A549 (cell line): ENCODE measurements around the gene ANTXR1. TPM values are rescaled to one million over a fixed set of nuclear protein-coding genes. Genes with fewer than 3 reads are reported as not detected.
A peak's percentile ranks its signal among the peaks of the same experiment; 100 is the strongest.

Experiments
- ATAC-seq, 2 experiments: fragments of 200-7000 bp in 1 of 2; fragments of >200 bp in 1 of 2; cut with Nextera tagmentation in 1 of 2; cut with Tn5 transposase in 1 of 2; 3 replicates each; pipeline versions ENCODE4 v1.8.0 to v1.9.1; 2018 to 2020; ENCODE audit warnings: mild to moderate bottlenecking in 1 of 2, moderate library complexity in 1 of 2
- CTCF ChIA-PET: fragments of 300-600 bp; sonication (Branson Sonifier 250); formaldehyde crosslinking; extraction: SDS; loops from one replicate; lab custom pipeline; 2021; ENCODE audit warnings: antibody characterized with exemption, inconsistent platforms; lab: Yijun Ruan, JAX
- POLR2A ChIA-PET: fragments of 350-600 bp; formaldehyde crosslinking; extraction: SDS; loops from one replicate; lab custom pipeline; 2021; ENCODE audit warnings: antibody characterized with exemption, inconsistent platforms; lab: Yijun Ruan, JAX
- DNase-seq, 2 experiments: peaks; one replicate each; pipeline versions ENCODE4 v3.0.0 to v3.0.0-alpha.2; 2011 to 2016; ENCODE audit warnings: low read depth in 1 of 2, low spot score in 1 of 2
- FAIRE-seq: peaks from 2 replicates; lab custom pipeline; 2011; peaks lifted over from hg19 to GRCh38; lab: Jason Lieb, UNC
- H3K27ac ChIP-seq, 2 experiments: fragments of >200 bp; sonication (Bioruptor Twin); formaldehyde crosslinking; 3 replicates each; pipeline ENCODE4 v1.5.1; 2016 to 2017
- H3K4me1 ChIP-seq: fragments of >200 bp; sonication (Bioruptor Twin); formaldehyde crosslinking; 3 replicates; pipeline ENCODE4 v1.6.1; 2016
- H3K4me2 ChIP-seq: fragments of >200 bp; sonication (Bioruptor Twin); formaldehyde crosslinking; 3 replicates; pipeline ENCODE4 v1.6.1; 2016
- H3K4me3 ChIP-seq: fragments of >200 bp; sonication (Bioruptor Twin); formaldehyde crosslinking; 3 replicates; pipeline ENCODE4 v1.5.1; 2016
- H3K9me3 ChIP-seq: fragments of >200 bp; sonication (Bioruptor Twin); formaldehyde crosslinking; 3 replicates; pipeline ENCODE4 v1.6.1; 2016
- CBX8 ChIP-seq: fragments of 200-600 bp; sonication (generic); IDR thresholded peaks from 2 replicates; pipeline ENCODE4 v1.6.1; 2016
- CHD4 ChIP-seq: fragments of 200-600 bp; sonication (generic); IDR thresholded peaks from 2 replicates; pipeline ENCODE4 v1.6.1; 2016; ENCODE audit warnings: antibody characterized with exemption, mild to moderate bottlenecking, borderline replicate concordance
- EHMT2 ChIP-seq: fragments of 200-600 bp; sonication (generic); IDR thresholded peaks from 2 replicates; pipeline ENCODE4 v1.6.1; 2016; ENCODE audit warnings: antibody characterized with exemption, low read depth, mild to moderate bottlenecking, moderate library complexity
- EP300 ChIP-seq, 2 experiments: fragments of >200 bp; sonication (Bioruptor Twin); formaldehyde crosslinking; IDR thresholded peaks; 2 replicates in 1 of 2; 3 replicates in 1 of 2; pipeline ENCODE4 v1.6.1; 2016 to 2017
- ESRRA ChIP-seq: fragments of 150-350 bp; IDR thresholded peaks from 2 replicates; pipeline ENCODE4 v1.6.1; 2014; ENCODE audit warnings: mild to moderate bottlenecking, low read length, borderline replicate concordance
- GATA3 ChIP-seq: IDR thresholded peaks from 2 replicates; pipeline ENCODE4 v1.6.1; 2012; ENCODE audit warnings: borderline replicate concordance
- HDAC2 ChIP-seq: fragments of 200-600 bp; sonication (generic); IDR thresholded peaks from 2 replicates; pipeline ENCODE4 v1.6.1; 2016
- HOXA7 ChIP-seq: fragments of 250-450 bp; sonication (Bioruptor Pico); IDR thresholded peaks from 2 replicates; pipeline ENCODE4 v1.5.0; 2020; ENCODE audit warnings: mild to moderate bottlenecking, moderate library complexity
- KDM1A ChIP-seq: fragments of 200-600 bp; sonication (generic); IDR thresholded peaks from 2 replicates; pipeline ENCODE4 v1.6.1; 2016; ENCODE audit warnings: low read depth, mild to moderate bottlenecking
- MAZ ChIP-seq: fragments of 150-350 bp; IDR thresholded peaks from 2 replicates; pipeline ENCODE4 v1.6.1; 2014; ENCODE audit warnings: antibody characterized with exemption, low read depth, low read length, borderline replicate concordance
- NFE2L2 ChIP-seq: fragments of 150-350 bp; conservative IDR thresholded peaks from 2 replicates; pipeline ENCODE4 v1.6.1; 2014; ENCODE audit warnings: low read length
- RFX5 ChIP-seq: fragments of 450-650 bp; IDR thresholded peaks from 2 replicates; pipeline ENCODE4 v1.7.1; 2014; ENCODE audit warnings: antibody characterized with exemption, mild to moderate bottlenecking, moderate library complexity
- SMC3 ChIP-seq: fragments of >200 bp; sonication (Bioruptor Twin); formaldehyde crosslinking; IDR thresholded peaks from 3 replicates; pipeline ENCODE4 v1.6.1; 2018; ENCODE audit warnings: inconsistent platforms
- TFCP2L1 ChIP-seq: fragments of 250-450 bp; sonication (Bioruptor Pico); IDR thresholded peaks from 2 replicates; pipeline ENCODE4 v1.5.0; 2021; ENCODE audit warnings: mild to moderate bottlenecking
- ZFP36 ChIP-seq: fragments of 450-650 bp; IDR thresholded peaks from 2 replicates; pipeline ENCODE4 v1.6.1; 2014; ENCODE audit warnings: borderline replicate concordance; ENCODE audit not compliant: partially characterized antibody
- ZNF302 ChIP-seq: fragments of 250-450 bp; sonication (Bioruptor Pico); IDR thresholded peaks from 2 replicates; pipeline ENCODE4 v1.9.0; 2021; ENCODE audit warnings: inconsistent platforms, mild to moderate bottlenecking, moderate library complexity
- ZSCAN20 ChIP-seq: fragments of 250-450 bp; sonication (Bioruptor Pico); IDR thresholded peaks from 2 replicates; pipeline ENCODE4 v1.8.0; 2022; ENCODE audit warnings: mild to moderate bottlenecking, moderate library complexity
- WGBS: methylation state at CpG from one replicate; pipeline ENCODE4 v1.1.6; 2017; ENCODE audit errors: missing lambda C conversion rate; 5-methylcytosine and 5-hydroxymethylcytosine counted together
- polyA plus RNA-seq, 4 experiments: library from polyadenylated mRNA; depleted of rRNA in 3 of 4; stranded (reverse); fragments of >200 nt; fragmentation: RNase III in 1 of 4; extraction: RNeasy Plus Mini Kit Qiagen cat#74134 plus additional on column Dnase treatment in 1 of 4; gene quantifications; 2 replicates in 3 of 4; 3 replicates in 1 of 4; pipeline ENCODE4 v1.2.3, GENCODE V29; 2011 to 2017
- TF ChIP-seq, protein P1 (sequence below): IDR thresholded peaks from 2 replicates; pipeline ENCODE4 v1.6.1; 2012
- TF ChIP-seq, protein P2 (sequence below): fragments of 250-450 bp; sonication (Bioruptor Pico); IDR thresholded peaks from 2 replicates; pipeline ENCODE4 v1.5.0; 2020; ENCODE audit warnings: low read depth, mild to moderate bottlenecking, moderate library complexity
- TF ChIP-seq, protein P3 (sequence below): fragments of >200 bp; sonication (Bioruptor Twin); formaldehyde crosslinking; IDR thresholded peaks from 2 replicates; pipeline ENCODE4 v1.6.1; 2016
- TF ChIP-seq, protein P4 (sequence below): IDR thresholded peaks from 2 replicates; pipeline ENCODE4 v1.6.1; 2012; ENCODE audit warnings: low read depth, borderline replicate concordance

Gene ANTXR1
- polyA plus RNA-seq, 2 of the 4 experiments (the other 2 are of a cell fraction), result 161 to 194 TPM

DNA sequence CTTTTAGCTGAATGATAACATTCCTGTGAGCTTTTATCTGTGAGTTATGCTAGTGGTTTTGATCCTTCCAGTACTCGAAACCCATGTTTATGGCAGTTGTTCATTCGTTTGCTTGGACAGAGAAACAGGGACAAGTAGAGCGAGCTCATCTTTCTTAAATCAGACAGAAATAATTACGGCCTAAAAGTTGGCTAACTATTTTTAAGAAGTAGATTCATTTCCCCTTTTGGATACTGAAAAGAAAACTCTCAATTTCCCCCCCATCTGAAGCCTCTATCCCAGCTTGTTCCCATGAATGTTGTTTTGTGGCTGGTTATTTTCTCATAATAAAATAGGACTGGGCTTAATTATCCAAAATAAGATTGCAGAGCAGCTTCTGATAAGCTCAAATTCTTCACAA is 67.1 kb downstream of the ANTXR1 start:
- no peak for DNase-seq
- no peak for ATAC-seq
- FAIRE-seq, result no peak
- peaks cover 33% of the 10 kb centered on the region for H3K4me1 ChIP-seq
- POLR2A ChIA-PET, result no interaction called here
- no peak overlapping the region for H3K4me2 ChIP-seq
- 94% methylated on average over 4 of the region's 4 CpGs for WGBS
- no peak overlapping the region for H3K4me3 ChIP-seq
- TF ChIP-seq GATA3, result no peak
- TF ChIP-seq SMC3, result no peak
- TF ChIP-seq EHMT2, result no peak
- no peak for TF ChIP-seq MAZ
- TF ChIP-seq, protein P1, sequence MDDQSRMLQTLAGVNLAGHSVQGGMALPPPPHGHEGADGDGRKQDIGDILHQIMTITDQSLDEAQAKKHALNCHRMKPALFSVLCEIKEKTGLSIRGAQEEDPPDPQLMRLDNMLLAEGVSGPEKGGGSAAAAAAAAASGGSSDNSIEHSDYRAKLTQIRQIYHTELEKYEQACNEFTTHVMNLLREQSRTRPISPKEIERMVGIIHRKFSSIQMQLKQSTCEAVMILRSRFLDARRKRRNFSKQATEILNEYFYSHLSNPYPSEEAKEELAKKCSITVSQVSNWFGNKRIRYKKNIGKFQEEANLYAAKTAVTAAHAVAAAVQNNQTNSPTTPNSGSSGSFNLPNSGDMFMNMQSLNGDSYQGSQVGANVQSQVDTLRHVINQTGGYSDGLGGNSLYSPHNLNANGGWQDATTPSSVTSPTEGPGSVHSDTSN, result no peak
- TF ChIP-seq, protein P2, sequence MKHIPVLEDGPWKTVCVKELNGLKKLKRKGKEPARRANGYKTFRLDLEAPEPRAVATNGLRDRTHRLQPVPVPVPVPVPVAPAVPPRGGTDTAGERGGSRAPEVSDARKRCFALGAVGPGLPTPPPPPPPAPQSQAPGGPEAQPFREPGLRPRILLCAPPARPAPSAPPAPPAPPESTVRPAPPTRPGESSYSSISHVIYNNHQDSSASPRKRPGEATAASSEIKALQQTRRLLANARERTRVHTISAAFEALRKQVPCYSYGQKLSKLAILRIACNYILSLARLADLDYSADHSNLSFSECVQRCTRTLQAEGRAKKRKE (CRISPR knock-in tag), result no peak
- TF ChIP-seq ZSCAN20, result no peak
- TF ChIP-seq CBX8, result no peak
- TF ChIP-seq NFE2L2, result no peak
- no peak for TF ChIP-seq ZNF302
- no peak for TF ChIP-seq HOXA7 (CRISPR knock-in tag)
- TF ChIP-seq EP300 (IDR thresholded peaks at IDR 0.05), result no peak
- TF ChIP-seq ESRRA, result no peak
- TF ChIP-seq CHD4, result no peak
- TF ChIP-seq, protein P3, sequence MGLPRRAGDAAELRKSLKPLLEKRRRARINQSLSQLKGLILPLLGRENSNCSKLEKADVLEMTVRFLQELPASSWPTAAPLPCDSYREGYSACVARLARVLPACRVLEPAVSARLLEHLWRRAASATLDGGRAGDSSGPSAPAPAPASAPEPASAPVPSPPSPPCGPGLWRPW, result no peak
- no peak for TF ChIP-seq TFCP2L1
- H3K9me3 ChIP-seq, result no peaks in the 10 kb centered on the region
- CTCF ChIA-PET, result interaction anchor here (1.0 to 2.3 kb wide), 4 partner anchors 85 to 226 kb away, joined by 3 to 6 read pairs (median 4); no protein-coding TSS in a partner anchor
- H3K27ac ChIP-seq, result no peak overlapping the region

DNA sequence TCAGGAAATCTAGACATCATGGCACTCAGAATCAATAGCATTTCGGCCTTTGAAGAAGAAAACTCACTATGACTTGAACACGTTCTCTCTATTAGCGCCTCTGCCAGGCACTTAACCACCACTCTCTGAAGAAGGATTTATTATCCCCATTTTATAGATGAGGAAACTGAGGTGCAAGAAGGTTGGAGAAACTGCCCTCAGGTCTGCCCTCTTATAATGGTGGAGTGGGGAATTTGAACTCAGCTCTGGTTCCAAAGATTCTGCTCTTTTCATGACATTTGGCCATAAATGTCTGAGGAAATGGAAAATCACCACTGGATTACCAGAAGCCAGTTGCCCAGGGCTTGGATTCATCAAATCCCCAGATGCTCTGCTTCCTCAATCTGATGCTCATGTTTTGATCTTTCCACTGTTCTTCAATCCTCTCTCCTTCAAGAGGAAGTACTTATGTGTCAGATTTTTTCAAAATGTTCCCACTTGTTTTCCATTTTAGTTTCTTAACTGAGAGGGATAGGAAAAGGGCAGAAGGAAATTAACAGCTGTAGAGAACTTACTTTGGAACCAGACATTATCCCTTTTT is 68.1 kb downstream of the ANTXR1 start:
- ChIA-PET POLR2A (no interaction called here), CTCF (interaction anchor here (1.3 to 4.3 kb wide), 7 partner anchors 69 to 226 kb away, joined by 3 to 23 read pairs (median 6); partner anchors contain the start of gene ANTXR1)
- ATAC-seq (no peak), FAIRE-seq (no peak), DNase-seq (no peak)
- TF ChIP-seq RFX5, result no peak
- TF ChIP-seq KDM1A, result peak; percentile 93; the same call in 1 of the 2 replicates
- peak overlapping the region; percentile 71 to 86; a peak in 4 of 6 replicates for H3K27ac ChIP-seq
- H3K4me3 ChIP-seq, result no peak overlapping the region
- peaks cover 43% of the 10 kb centered on the region for H3K4me1 ChIP-seq
- H3K9me3 ChIP-seq, result no peaks in the 10 kb centered on the region
- no peak overlapping the region; the same call in 2 of the 3 replicates for H3K4me2 ChIP-seq
- 95% methylated on average over 3 of the region's 3 CpGs for WGBS

DNA sequence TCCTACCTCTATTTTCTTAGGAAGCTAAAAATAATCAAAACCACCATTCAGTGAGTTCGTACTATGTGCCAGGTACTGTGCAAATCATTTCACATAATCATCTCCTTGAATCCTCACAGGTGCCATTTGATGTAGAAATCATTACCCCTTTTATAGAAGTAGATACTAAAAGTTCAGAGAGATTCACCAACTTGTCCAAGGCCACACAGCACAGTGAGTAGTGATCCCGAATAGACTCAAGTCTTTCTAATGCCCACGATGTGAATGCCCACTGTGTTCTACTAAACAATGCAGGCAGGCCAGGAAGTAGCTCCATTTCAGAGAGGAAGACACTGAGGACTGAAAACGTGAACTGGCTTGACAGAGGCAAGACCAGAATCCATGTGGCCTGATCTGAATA is 68.8 kb downstream of the ANTXR1 start:
- 87% methylated on average over 4 of the region's 4 CpGs for WGBS
- no peak for ATAC-seq

More for the DNA sequence above, 68.8 kb downstream of the ANTXR1 start:
- Histone ChIP-seq H3K27ac (peak overlapping the region; percentile 71 to 86), H3K9me3 (no peaks in the 10 kb centered on the region), H3K4me3 (no peak overlapping the region), H3K4me1 (peaks cover 49% of the 10 kb centered on the region), H3K4me2 (peak overlapping the region; percentile 75)
- ChIA-PET POLR2A (interaction anchor here (0.6 to 1.5 kb wide), 2 partner anchors 8 to 82 kb away, joined by 3 read pairs; no protein-coding TSS in a partner anchor), CTCF (interaction anchor here (1.3 to 4.3 kb wide), 5 partner anchors 69 to 227 kb away, joined by 3 to 23 read pairs (median 8); partner anchors contain the start of gene ANTXR1)
- FAIRE-seq (no peak), DNase-seq (no peak)
- TF ChIP-seq ZFP36 (peak; percentile 46), KDM1A (peak; percentile 90), HDAC2 (0 out of 2 replicates have a peak, but pooled peaks have one; percentile 43)
- TF ChIP-seq, protein P4, sequence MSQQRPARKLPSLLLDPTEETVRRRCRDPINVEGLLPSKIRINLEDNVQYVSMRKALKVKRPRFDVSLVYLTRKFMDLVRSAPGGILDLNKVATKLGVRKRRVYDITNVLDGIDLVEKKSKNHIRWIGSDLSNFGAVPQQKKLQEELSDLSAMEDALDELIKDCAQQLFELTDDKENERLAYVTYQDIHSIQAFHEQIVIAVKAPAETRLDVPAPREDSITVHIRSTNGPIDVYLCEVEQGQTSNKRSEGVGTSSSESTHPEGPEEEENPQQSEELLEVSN, result no peak
